ENCODE measurements around the gene MCC. TPM values are rescaled to one million over a fixed set of nuclear protein-coding genes. Genes with fewer than 3 reads are reported as not detected.

Gene MCC
- total RNA-seq, 4 donors from 2014 or later: 57.7 to 91.5 (median 76.0) TPM

DNA sequence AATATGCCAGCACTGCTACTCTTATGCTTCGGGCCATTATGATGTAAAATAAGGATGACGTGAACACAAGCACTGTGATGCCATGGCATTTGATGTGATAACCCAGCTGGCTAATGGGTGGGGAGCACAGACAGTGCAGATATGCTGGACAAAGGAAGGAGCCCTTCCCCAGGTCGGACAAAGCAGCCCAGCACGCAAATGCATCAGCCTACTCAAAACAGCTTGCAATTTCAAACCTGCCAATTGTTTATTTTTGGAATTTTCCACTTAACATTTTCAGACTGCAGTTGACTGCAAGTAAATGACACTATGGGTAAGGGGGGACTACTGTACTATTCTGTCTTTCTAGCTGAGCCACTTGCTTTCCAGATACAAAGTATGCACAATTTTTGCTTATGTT lies 330.4 kb downstream of the MCC start:
- intact Hi-C loops (cut with DNase I; ENCODE audit: low total_unique reads): no loop called here
- no peak for DNase-seq (ENCODE audit: low spot score in 2 of 2)
- no peak overlapping the region for H3K4me3 ChIP-seq (ENCODE audit: low read depth, poor library complexity, severe bottlenecking)
- 80 to 93% methylated on average over 4 of the region's 4 CpGs for WGBS, 2 donors
- TF ChIP-seq CTCF (IDR thresholded peaks at IDR 0.05) (no peak), POLR2A (IDR thresholded peaks at IDR 0.05) (no peak)

- intact Hi-C loops (cut with DNase I; ENCODE audit: low total_unique reads): no loop called here
- TF ChIP-seq POLR2A (IDR thresholded peaks at IDR 0.05) (no peak), CTCF (IDR thresholded peaks at IDR 0.05) (no peak)
- DNase-seq (ENCODE audit: low spot score in 2 of 2): no peak
- 84 to 88% methylated on average over 5 of the region's 5 CpGs for WGBS, 2 donors
- no peak overlapping the region for H3K4me3 ChIP-seq (ENCODE audit: low read depth, poor library complexity, severe bottlenecking)
These were observed 331.9 kb downstream of the MCC start for GRCh38 chr5:113156271-113156877.

- H3K4me3 ChIP-seq (ENCODE audit: low read depth, poor library complexity, severe bottlenecking): no peak overlapping the region
- 67 to 69% methylated on average over 1 of the region's 1 CpG for WGBS, 2 donors
- intact Hi-C loops (cut with DNase I; ENCODE audit: low total_unique reads): no loop called here
- TF ChIP-seq CTCF (IDR thresholded peaks at IDR 0.05) (no peak), POLR2A (IDR thresholded peaks at IDR 0.05) (no peak)
- no peak for DNase-seq (ENCODE audit: low spot score in 2 of 2)
These were observed 334.6 kb downstream of the MCC start for GRCh38 chr5:113153512-113154097.

DNA sequence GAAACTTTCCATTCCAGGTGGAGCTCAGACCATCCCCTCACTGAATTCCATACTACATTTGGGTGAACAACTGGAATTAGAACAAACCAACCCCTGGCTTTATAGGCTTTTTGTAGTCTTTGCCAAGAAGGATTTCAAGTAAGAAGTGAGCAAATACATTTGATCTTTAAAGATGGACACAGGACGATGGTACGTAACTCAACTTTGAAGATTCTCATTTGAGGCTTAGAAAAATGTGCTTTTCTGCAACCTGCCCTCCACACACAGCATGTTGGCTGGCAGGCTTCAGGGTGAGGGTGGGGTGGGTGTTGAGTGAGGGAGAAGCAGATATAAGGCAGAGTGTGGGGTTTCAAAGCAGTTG lies 335.9 kb downstream of the MCC start:
- no peak for DNase-seq (ENCODE audit: low spot score in 2 of 2)
- intact Hi-C loops (cut with DNase I; ENCODE audit: low total_unique reads): no loop called here

DNA sequence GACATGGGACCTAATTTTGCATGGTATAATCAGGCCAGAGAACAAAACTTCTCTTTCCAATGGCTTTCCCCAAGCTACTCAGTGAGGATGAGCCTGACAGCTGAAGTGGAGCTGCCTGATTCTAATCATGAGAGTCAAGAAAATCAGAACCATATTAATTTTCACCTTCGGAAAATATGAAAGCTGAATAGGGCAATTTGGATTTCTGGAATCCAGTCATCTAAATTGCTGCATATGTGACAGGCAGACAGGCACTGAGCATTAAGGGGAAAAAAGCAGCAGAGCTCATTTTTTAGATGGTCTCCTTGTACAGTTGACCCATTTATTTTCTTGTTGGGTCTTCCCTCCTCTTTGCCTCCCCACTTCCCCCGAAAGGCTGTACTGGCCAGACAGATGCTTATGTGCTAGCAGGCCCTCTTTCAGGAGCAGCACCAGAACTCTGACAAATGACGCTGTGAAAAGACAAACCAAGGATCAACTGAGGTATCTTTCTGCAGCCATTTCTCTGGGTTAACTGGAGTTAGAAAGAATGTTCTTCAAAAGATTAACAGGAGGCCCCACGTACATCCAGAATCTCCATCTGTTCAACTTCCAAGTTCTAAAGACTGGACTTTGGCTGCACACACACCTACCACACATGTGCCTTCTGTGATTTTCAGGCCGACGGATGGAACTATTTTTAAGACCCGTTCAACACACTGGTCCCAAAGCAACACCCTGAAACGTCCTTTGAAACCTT lies 336.4 kb downstream of the MCC start:
- 81 to 88% methylated on average over 8 of the region's 8 CpGs for WGBS, 2 donors
- H3K4me3 ChIP-seq (ENCODE audit: low read depth, poor library complexity, severe bottlenecking): no peak overlapping the region
- no peak for DNase-seq (ENCODE audit: low spot score in 2 of 2)
- intact Hi-C loops (cut with DNase I; ENCODE audit: low total_unique reads): no loop called here
- no peak for TF ChIP-seq CTCF (IDR thresholded peaks at IDR 0.05)
- no peak for TF ChIP-seq POLR2A (IDR thresholded peaks at IDR 0.05)

More for the DNA sequence above, 335.9 kb downstream of the MCC start:
- WGBS, 2 donors: 98 to 100% methylated on average over 2 of the region's 2 CpGs
- TF ChIP-seq CTCF (IDR thresholded peaks at IDR 0.05) (no peak), POLR2A (IDR thresholded peaks at IDR 0.05) (no peak)
- no peak overlapping the region for H3K4me3 ChIP-seq (ENCODE audit: low read depth, poor library complexity, severe bottlenecking)
